Dermis blood vessel endothelial cell (primary cell): ENCODE measurements around the gene NPC1. TPM values are rescaled to one million over a fixed set of nuclear protein-coding genes. Genes with fewer than 3 reads are reported as not detected.
"Not testable (repeated sequence)": the region's sequence is repeated elsewhere in the genome, so short reads cannot be mapped to it uniquely, and the experiment has no call there.

Experiments used
- DNase-seq: peaks from one replicate; pipeline ENCODE4 v3.0.0; 2010
- total RNA-seq: library from RNA; depleted of rRNA; stranded (reverse); fragments of >200 nt; gene quantifications from 2 replicates; pipeline ENCODE4 v1.2.3, GENCODE V29; 2014

NPC1 gene
- total RNA-seq, 1 donor from 2014 or later, result 36.4 TPM

GRCh38 chr18:23608211-23608610 is 21.9 kb upstream of the NPC1 start:
- no peak for DNase-seq

GRCh38 chr18:23605941-23606340 is 19.6 kb upstream of the NPC1 start:
- no peak for DNase-seq

- no peak for DNase-seq
Measured at GRCh38 chr18:23599809-23600208, 13.5 kb upstream of the NPC1 start.

- no peak for DNase-seq
Measured at GRCh38 chr18:23596183-23596582, 9.9 kb upstream of the NPC1 start.

- no peak for DNase-seq
Measured at GRCh38 chr18:23595591-23595990, 9.3 kb upstream of the NPC1 start.

GRCh38 chr18:23593720-23594119 is 7.4 kb upstream of the NPC1 start:
- peak; percentile 81 for DNase-seq

GRCh38 chr18:23592911-23593310 is 6.6 kb upstream of the NPC1 start:
- no peak for DNase-seq

GRCh38 chr18:23591011-23591410 is 4.7 kb upstream of the NPC1 start:
- no peak for DNase-seq

GRCh38 chr18:23588836-23589560 is 2.7 kb upstream of the NPC1 start:
- DNase-seq, result no peak

GRCh38 chr18:23587220-23587642 is 925 bp upstream of the NPC1 start:
- no peak for DNase-seq

- no peak for DNase-seq
Measured at GRCh38 chr18:23585897-23586248, 433 bp downstream of the NPC1 start.

GRCh38 chr18:23585007-23585871 is 1.1 kb downstream of the NPC1 start:
- peak; percentile 61 for DNase-seq

GRCh38 chr18:23584019-23584983 is 2.0 kb downstream of the NPC1 start:
- DNase-seq, result no peak

GRCh38 chr18:23583071-23583865 is 3.0 kb downstream of the NPC1 start:
- no peak for DNase-seq

GRCh38 chr18:23580677-23581367 is 5.5 kb downstream of the NPC1 start:
- DNase-seq, result no peak

- DNase-seq, result peak; percentile 10
Measured at GRCh38 chr18:23578891-23579653, 7.2 kb downstream of the NPC1 start.

- DNase-seq, result no peak
Measured at GRCh38 chr18:23578067-23578701, 8.1 kb downstream of the NPC1 start.

- DNase-seq, result not testable (repeated sequence)
Measured at GRCh38 chr18:23577521-23577920, 8.8 kb downstream of the NPC1 start.

- no peak for DNase-seq
Measured at GRCh38 chr18:23575309-23575651, 11.0 kb downstream of the NPC1 start.
